Skeletal muscle cell (primary cell): ENCODE measurements around the gene AUH.
"Not testable (repeated sequence)": the region's sequence is repeated elsewhere in the genome, so short reads cannot be mapped to it uniquely, and the experiment has no call there.

Source experiments
- DNase-seq: peaks from one replicate; pipeline ENCODE4 v3.0.0-alpha.2; 2010; ENCODE audit warnings: low read depth
- H3K4me3 ChIP-seq: 2 replicates; pipeline ENCODE4 v1.5.1; 2011; ENCODE audit warnings: low read depth, mild to moderate bottlenecking, control low read depth, low read length, moderate library complexity

The AUH gene

GRCh38 chr9:91361291-91362050 lies at the start of gene AUH:
TSS of gene AUH (minus strand) at chr9:91361918. CDS start at chr9:91361889, 29 bp downstream.
- H3K4me3 ChIP-seq = peak within 1 kb of the TSS; percentile 78
- DNase-seq = no peak

GRCh38 chr9:91411096-91411771 lies 49.5 kb upstream of the AUH start:
- no peak for DNase-seq
- no peak overlapping the region for H3K4me3 ChIP-seq

- DNase-seq = no peak
- H3K4me3 ChIP-seq = no peak overlapping the region
Observed at GRCh38 chr9:91410161-91410560, 48.4 kb upstream of the AUH start.

GRCh38 chr9:91408475-91408874 lies 46.8 kb upstream of the AUH start:
- DNase-seq = no peak

GRCh38 chr9:91407580-91408318 lies 46.0 kb upstream of the AUH start:
- no peak for DNase-seq
- no peak overlapping the region for H3K4me3 ChIP-seq

More at GRCh38 chr9:91408475-91408874, 46.8 kb upstream of the AUH start:
- H3K4me3 ChIP-seq = no peak overlapping the region

- no peak overlapping the region for H3K4me3 ChIP-seq
- DNase-seq = no peak
Observed at GRCh38 chr9:91405343-91406077, 43.8 kb upstream of the AUH start.

GRCh38 chr9:91403665-91404543 lies 42.2 kb upstream of the AUH start:
- no peak for DNase-seq
- H3K4me3 ChIP-seq = no peak overlapping the region

- H3K4me3 ChIP-seq = no peak overlapping the region
- no peak for DNase-seq
Observed at GRCh38 chr9:91398926-91399325, 37.2 kb upstream of the AUH start.

- peak; percentile 74 for DNase-seq
- no peak overlapping the region for H3K4me3 ChIP-seq
Observed at GRCh38 chr9:91395553-91396471, 34.1 kb upstream of the AUH start.

GRCh38 chr9:91395106-91395552 lies 33.4 kb upstream of the AUH start:
- peak; percentile 49 for DNase-seq
- H3K4me3 ChIP-seq = no peak overlapping the region

- DNase-seq = no peak
- H3K4me3 ChIP-seq = no peak overlapping the region
Observed at GRCh38 chr9:91393826-91394225, 32.1 kb upstream of the AUH start.

- no peak for DNase-seq
Observed at GRCh38 chr9:91392435-91392834, 30.7 kb upstream of the AUH start.

GRCh38 chr9:91391818-91392217 lies 30.1 kb upstream of the AUH start:
- no peak overlapping the region for H3K4me3 ChIP-seq
- no peak for DNase-seq

More at GRCh38 chr9:91392435-91392834, 30.7 kb upstream of the AUH start:
- H3K4me3 ChIP-seq = no peak overlapping the region

GRCh38 chr9:91391412-91391811 lies 29.7 kb upstream of the AUH start:
- DNase-seq = no peak
- H3K4me3 ChIP-seq = no peak overlapping the region

GRCh38 chr9:91389686-91390085 lies 28.0 kb upstream of the AUH start:
- not testable (repeated sequence) for DNase-seq, H3K4me3 ChIP-seq

GRCh38 chr9:91386765-91387164 lies 25.0 kb upstream of the AUH start:
- no peak for DNase-seq
- no peak overlapping the region for H3K4me3 ChIP-seq

- H3K4me3 ChIP-seq = no peak overlapping the region
- no peak for DNase-seq
Observed at GRCh38 chr9:91384954-91385353, 23.2 kb upstream of the AUH start.

GRCh38 chr9:91383577-91383976 lies 21.9 kb upstream of the AUH start:
- no peak overlapping the region for H3K4me3 ChIP-seq
- no peak for DNase-seq
